HepG2 (cell line): ENCODE measurements around the gene PXT1. TPM values are rescaled to one million over a fixed set of nuclear protein-coding genes. Genes with fewer than 3 reads are reported as not detected.
A peak's percentile ranks its signal among the peaks of the same experiment; 100 is the strongest.

ENCODE experiments used
- ATF6 ChIP-seq: sonication (generic); formaldehyde crosslinking; conservative IDR thresholded peaks from 2 replicates; pipeline ENCODE4 v1.4.0; 2020; ENCODE audit warnings: missing genetic modification reagents
- CENPT ChIP-seq: sonication (generic); formaldehyde crosslinking; IDR thresholded peaks from 2 replicates; pipeline ENCODE4 v1.8.0; 2022; ENCODE audit warnings: low read depth, mild to moderate bottlenecking, moderate library complexity, missing genetic modification reagents
- CREB1 ChIP-seq, 2 experiments: fragments of 450-650 bp in 1 of 2; IDR thresholded peaks; 2 replicates each; pipeline ENCODE4 v1.6.1; 2016 to 2017; ENCODE audit warnings: control low read depth in 1 of 2, mild to moderate bottlenecking in 1 of 2, missing compliant biosample characterization in 1 of 2, missing genetic modification characterization in 1 of 2
- FOSL1 ChIP-seq: sonication (generic); formaldehyde crosslinking; IDR thresholded peaks from 2 replicates; pipeline ENCODE4 v1.9.0; 2021; ENCODE audit warnings: missing genetic modification reagents, borderline replicate concordance
- FOXK2 ChIP-seq: fragments of 450-650 bp; IDR thresholded peaks from 2 replicates; pipeline ENCODE4 v1.6.1; 2016
- HNF4A ChIP-seq: sonication (generic); formaldehyde crosslinking; IDR thresholded peaks from 2 replicates; pipeline ENCODE4 v1.4.0; 2020; ENCODE audit warnings: missing genetic modification reagents
- KLF15 ChIP-seq: sonication (generic); formaldehyde crosslinking; IDR thresholded peaks from 2 replicates; pipeline ENCODE4 v1.8.1; 2023; ENCODE audit warnings: borderline replicate concordance, mild to moderate bottlenecking, inconsistent platforms, missing genetic modification reagents, mixed read lengths
- NFKB2 ChIP-seq: sonication (generic); formaldehyde crosslinking; IDR thresholded peaks from 2 replicates; pipeline ENCODE4 v1.4.0; 2020; ENCODE audit warnings: missing genetic modification reagents, borderline replicate concordance
- STAG1 ChIP-seq: sonication (generic); formaldehyde crosslinking; IDR thresholded peaks from 2 replicates; pipeline ENCODE4 v1.4.0; 2020; ENCODE audit warnings: missing genetic modification reagents
- TAF15 ChIP-seq: fragments of 200-400 bp; formaldehyde crosslinking; IDR thresholded peaks from one replicate; pipeline ENCODE4 v1.6.1; 2018; ENCODE audit warnings: mild to moderate bottlenecking, low read depth, low read length; ENCODE audit not compliant: poor library complexity, severe bottlenecking
- WIZ ChIP-seq: sonication (generic); formaldehyde crosslinking; IDR thresholded peaks from 2 replicates; pipeline ENCODE4 v1.5.1; 2020; ENCODE audit warnings: mild to moderate bottlenecking, missing genetic modification reagents
- ZBTB7B ChIP-seq: sonication (generic); formaldehyde crosslinking; IDR thresholded peaks from 2 replicates; pipeline ENCODE4 v1.4.0; 2020; ENCODE audit warnings: missing genetic modification reagents
- ZFP36L1 ChIP-seq: sonication (generic); formaldehyde crosslinking; IDR thresholded peaks from 2 replicates; pipeline ENCODE4 v1.8.0; 2022; ENCODE audit warnings: mild to moderate bottlenecking, missing genetic modification reagents, moderate library complexity
- ZNF337 ChIP-seq: sonication (generic); formaldehyde crosslinking; IDR thresholded peaks from 2 replicates; pipeline ENCODE4 v1.5.1; 2020; ENCODE audit warnings: missing genetic modification reagents, low read depth, mild to moderate bottlenecking, borderline replicate concordance
- ZNF460 ChIP-seq: sonication (generic); formaldehyde crosslinking; IDR thresholded peaks from 2 replicates; pipeline ENCODE4 v1.5.1; 2020; ENCODE audit warnings: missing genetic modification reagents, mild to moderate bottlenecking, borderline replicate concordance
- ZNF503 ChIP-seq: sonication (generic); formaldehyde crosslinking; IDR thresholded peaks from 2 replicates; pipeline ENCODE4 v1.4.0; 2020; ENCODE audit warnings: missing genetic modification reagents
- polyA plus RNA-seq, 8 experiments: library from polyadenylated mRNA; depleted of rRNA in 3 of 8; stranded (reverse) in 7 of 8; unstranded in 1 of 8; fragments of >200 nt; fragmentation: Illumina TruSeq in 4 of 8; extraction: Trizol in 4 of 8; gene quantifications; 2 replicates each; pipeline versions ENCODE4 v1.2.1 to v1.2.3, GENCODE V29; 2011 to 2016; ENCODE audit warnings: low read depth in 4 of 8, missing spikeins in 1 of 8, mixed read lengths in 1 of 8; ENCODE audit not compliant: insufficient read depth in 1 of 8
- total RNA-seq, 5 experiments: library from RNA; depleted of rRNA; stranded (reverse); fragments of >200 nt; fragmentation: Illumina TruSeq; extraction: Trizol; gene quantifications; 2 replicates each; pipeline ENCODE4 v1.2.3, GENCODE V29; 2016; ENCODE audit warnings: low read depth in 1 of 5
- TF ChIP-seq, protein P1 (sequence below): sonication (generic); formaldehyde crosslinking; IDR thresholded peaks from 2 replicates; pipeline ENCODE4 v1.4.0; 2020; ENCODE audit warnings: mild to moderate bottlenecking, low read depth, missing genetic modification reagents
- TF ChIP-seq, protein P2 (sequence below): sonication (generic); formaldehyde crosslinking; IDR thresholded peaks from 2 replicates; pipeline ENCODE4 v1.4.0; 2020; ENCODE audit warnings: missing genetic modification reagents, mild to moderate bottlenecking, borderline replicate concordance
- TF ChIP-seq, protein P3 (sequence below): sonication (generic); formaldehyde crosslinking; IDR thresholded peaks from 2 replicates; pipeline ENCODE4 v1.5.0; 2020; ENCODE audit warnings: missing genetic modification reagents, mild to moderate bottlenecking, borderline replicate concordance

Gene PXT1
- total and polyA plus RNA-seq, 2 of the 13 experiments (the other 11 are each of a cell fraction or from before 2014, with no cell fraction given) = 0.04 TPM; not detected in 1

- TF ChIP-seq ZFP36L1 (CRISPR knock-in tag) = peak; percentile 70; the same call in 1 of the 2 replicates
- TF ChIP-seq ZNF503 (CRISPR knock-in tag) = no peak
- TF ChIP-seq, protein P1, sequence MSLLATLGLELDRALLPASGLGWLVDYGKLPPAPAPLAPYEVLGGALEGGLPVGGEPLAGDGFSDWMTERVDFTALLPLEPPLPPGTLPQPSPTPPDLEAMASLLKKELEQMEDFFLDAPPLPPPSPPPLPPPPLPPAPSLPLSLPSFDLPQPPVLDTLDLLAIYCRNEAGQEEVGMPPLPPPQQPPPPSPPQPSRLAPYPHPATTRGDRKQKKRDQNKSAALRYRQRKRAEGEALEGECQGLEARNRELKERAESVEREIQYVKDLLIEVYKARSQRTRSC (CRISPR knock-in tag) = no peak
- TF ChIP-seq CENPT (CRISPR knock-in tag) = no peak
- TF ChIP-seq KLF15 (CRISPR knock-in tag) = no peak
- peak; percentile 66 for TF ChIP-seq NFKB2
- peak; percentile 67 for TF ChIP-seq CREB1 (IDR thresholded peaks at IDR 0.05)
- peak; percentile 70 for TF ChIP-seq CREB1 (CRISPR knock-in tag; IDR thresholded peaks at IDR 0.05)
- 0 out of 2 replicates have a peak, but pooled peaks have one; percentile 57 for TF ChIP-seq ATF6
- no peak for TF ChIP-seq FOXK2
- no peak for TF ChIP-seq HNF4A (CRISPR knock-in tag)
- TF ChIP-seq ZNF337 (CRISPR knock-in tag) = no peak
- TF ChIP-seq STAG1 (CRISPR knock-in tag) = peak; percentile 87
- TF ChIP-seq, protein P2, sequence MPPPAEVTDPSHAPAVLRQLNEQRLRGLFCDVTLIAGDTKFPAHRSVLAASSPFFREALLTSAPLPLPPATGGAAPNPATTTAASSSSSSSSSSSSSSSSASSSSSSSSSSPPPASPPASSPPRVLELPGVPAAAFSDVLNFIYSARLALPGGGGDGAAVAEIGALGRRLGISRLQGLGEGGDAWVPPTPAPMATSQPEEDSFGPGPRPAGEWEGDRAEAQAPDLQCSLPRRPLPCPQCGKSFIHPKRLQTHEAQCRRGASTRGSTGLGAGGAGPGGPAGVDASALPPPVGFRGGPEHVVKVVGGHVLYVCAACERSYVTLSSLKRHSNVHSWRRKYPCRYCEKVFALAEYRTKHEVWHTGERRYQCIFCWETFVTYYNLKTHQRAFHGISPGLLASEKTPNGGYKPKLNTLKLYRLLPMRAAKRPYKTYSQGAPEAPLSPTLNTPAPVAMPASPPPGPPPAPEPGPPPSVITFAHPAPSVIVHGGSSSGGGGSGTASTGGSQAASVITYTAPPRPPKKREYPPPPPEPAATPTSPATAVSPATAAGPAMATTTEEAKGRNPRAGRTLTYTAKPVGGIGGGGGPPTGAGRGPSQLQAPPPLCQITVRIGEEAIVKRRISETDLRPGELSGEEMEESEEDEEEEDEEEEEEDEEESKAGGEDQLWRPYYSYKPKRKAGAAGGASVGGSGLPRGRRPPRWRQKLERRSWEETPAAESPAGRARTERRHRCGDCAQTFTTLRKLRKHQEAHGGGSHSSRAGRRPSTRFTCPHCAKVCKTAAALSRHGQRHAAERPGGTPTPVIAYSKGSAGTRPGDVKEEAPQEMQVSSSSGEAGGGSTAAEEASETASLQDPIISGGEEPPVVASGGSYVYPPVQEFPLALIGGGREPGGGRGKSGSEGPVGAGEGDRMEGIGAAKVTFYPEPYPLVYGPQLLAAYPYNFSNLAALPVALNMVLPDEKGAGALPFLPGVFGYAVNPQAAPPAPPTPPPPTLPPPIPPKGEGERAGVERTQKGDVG (CRISPR knock-in tag) = no peak
- TF ChIP-seq ZBTB7B (CRISPR knock-in tag) = peak; percentile 65; the same call in 1 of the 2 replicates
- peak; percentile 88 for TF ChIP-seq TAF15
- no peak for TF ChIP-seq ZNF460 (CRISPR knock-in tag)
- no peak for TF ChIP-seq FOSL1 (CRISPR knock-in tag)
- TF ChIP-seq, protein P3, sequence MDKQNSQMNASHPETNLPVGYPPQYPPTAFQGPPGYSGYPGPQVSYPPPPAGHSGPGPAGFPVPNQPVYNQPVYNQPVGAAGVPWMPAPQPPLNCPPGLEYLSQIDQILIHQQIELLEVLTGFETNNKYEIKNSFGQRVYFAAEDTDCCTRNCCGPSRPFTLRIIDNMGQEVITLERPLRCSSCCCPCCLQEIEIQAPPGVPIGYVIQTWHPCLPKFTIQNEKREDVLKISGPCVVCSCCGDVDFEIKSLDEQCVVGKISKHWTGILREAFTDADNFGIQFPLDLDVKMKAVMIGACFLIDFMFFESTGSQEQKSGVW (CRISPR knock-in tag) = no peak
- no peak; the same call in 1 of the 2 replicates for TF ChIP-seq WIZ (CRISPR knock-in tag)
Measured at GRCh38 chr6:36423101-36423824, 19.4 kb downstream of the PXT1 start (continued).
